ENCODE results near the gene MRPL44.

- TF ChIP-seq CTCF (IDR thresholded peaks at IDR 0.05; ENCODE audit: insufficient read depth, low read depth, low read length) = no peak
- no peak for TF ChIP-seq EZH2 (IDR thresholded peaks at IDR 0.05; ENCODE audit: insufficient read depth, low read length)
Observed at GRCh38 chr2:223928113-223929006, 28.9 kb upstream of the MRPL44 start.

Data from astrocyte (in vitro differentiated cells and primary cell).